Measurements from ENCODE around the gene CNGA3.
A peak's percentile ranks its signal among the peaks of the same experiment; 100 is the strongest.

CNGA3 gene

DNA sequence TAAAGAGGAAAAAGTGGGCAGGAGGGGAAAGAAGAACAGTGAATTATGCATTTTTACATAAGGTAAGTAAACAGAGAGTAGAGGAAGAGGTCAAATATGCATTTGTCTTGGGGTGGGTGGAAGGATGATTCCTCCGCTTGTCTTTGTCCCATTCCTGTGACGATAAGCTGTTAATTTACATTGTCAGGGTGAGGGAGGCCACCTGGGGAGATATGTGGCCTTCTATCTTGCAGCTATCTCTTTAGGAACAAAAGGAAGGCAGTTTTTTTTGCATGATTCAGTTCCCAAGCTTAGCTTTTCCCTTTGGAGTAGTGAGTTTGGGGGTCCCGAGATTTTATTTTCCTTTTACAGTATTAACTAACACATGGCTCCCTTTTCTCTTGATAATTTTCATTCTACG lies 96.2 kb downstream of the CNGA3 start:
- DNase-seq (ENCODE audit: low read depth in 2 of 2) = no peak

DNA sequence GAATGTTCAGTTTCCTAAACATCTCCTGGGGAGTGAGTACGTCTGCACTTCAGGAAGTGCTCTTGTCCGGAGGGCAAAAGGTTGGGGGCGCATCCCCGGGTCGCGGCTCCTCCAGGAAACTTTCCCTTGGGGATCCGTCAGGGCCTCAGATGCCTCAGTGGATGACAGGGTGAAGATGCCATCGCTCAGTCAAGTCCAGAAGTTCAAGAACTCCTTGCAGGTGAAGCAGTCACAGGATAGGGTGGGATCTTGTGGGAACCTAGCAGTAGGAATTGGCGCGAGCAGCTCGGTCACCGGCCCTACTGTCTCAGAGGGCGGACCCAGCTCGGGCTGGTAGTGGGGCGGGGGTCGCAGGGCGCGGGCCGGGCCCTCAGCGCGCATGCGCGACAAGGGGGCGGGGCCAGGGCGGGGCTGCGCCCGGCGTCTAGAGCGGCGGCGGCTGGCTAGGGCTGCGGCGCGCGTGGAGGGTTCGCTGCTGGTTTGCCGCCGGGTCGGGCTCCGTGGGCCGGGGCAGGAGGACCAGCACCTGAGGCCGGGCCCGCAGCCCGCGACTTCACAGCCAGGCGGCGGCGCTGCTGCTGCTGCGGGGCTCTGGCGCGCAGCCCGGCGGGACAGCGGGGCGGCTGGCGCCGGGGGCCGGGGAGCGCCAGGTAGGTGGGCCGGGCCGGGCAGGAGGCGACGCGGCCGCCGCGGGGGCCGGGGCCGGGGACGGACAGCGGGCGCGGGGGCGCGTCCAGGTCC lies 98.3 kb downstream of the CNGA3 start, which contains the start of gene INPP4A:
Gene INPP4A, plus strand, starts transcription at position 423 of the 741 bp plus-strand sequence. CDS start 75,191 bp downstream, outside the sequence.
- DNase-seq (ENCODE audit: low read depth in 2 of 2) = peak; percentile 78 to 82

DNA sequence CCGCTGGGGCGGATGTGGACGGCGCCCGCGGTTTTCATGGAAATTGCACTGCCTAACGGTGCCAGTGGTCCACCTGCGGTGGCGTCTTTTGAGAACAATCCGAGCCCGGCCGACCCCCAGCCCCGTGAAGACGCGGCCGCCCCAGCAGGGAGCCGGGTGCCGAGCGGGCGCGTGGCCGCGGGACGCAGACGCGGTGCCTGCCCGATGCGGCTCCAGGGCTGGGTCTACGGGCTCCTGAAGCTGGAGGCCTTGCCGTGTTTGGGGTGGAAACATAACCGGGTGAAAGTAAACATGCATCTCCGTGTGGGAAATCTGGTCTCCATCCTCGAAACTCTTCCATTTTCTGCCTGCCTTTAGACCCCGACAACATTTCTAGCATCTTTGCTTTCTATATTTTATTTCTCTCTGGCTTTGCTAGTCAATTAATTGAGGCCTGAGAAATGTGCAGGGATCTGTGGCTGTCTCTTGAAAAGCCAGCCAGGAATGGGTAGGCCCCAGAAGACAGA lies 99.0 kb downstream of the CNGA3 start:
- DNase-seq (ENCODE audit: low read depth in 2 of 2) = peak in 1 of 2 donors; percentile 31

DNA sequence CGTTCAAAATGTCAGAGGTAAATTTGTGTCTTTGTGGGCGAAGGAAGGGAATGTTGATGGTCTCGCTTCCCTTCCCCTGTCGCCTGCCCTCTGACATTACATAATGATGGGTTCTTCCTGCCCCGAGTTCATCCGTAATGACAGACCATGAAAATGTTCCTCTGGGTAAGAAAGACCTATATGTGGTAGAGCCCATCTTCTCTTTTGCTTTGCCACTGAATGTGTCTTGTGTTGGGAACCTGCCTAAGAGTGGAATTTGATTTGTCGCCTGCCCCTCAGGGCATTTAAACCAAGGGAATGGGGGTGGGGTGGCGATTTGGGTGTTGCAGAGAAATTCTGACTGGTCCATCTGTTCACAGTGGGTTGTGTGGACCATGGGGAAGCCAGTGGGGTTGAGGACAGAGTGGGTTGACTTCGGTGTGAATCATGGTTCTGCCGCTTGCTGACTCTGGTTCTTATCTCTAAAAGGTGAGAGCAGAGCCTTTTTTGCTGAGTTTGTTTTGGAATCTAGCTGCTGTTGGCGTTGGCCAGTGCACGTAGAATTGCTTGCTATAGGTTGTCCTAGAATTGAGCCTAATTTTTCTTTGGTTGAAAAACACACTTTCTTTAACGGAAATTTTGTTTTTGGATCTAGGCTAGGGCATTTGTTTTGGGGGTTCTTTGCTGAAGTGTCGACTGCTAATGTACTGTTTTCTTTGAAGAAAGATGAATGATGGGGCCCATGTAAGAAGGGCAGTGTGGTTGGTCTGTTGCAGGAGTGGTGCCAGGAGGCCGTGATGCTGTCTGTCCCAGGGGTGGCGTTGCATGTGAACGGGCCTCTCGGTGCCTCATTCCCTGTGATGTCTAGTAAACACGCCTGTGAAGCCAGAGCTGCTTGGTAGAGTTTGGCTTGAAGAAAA lies 99.7 kb downstream of the CNGA3 start:
- no peak for DNase-seq (ENCODE audit: low read depth in 2 of 2)

DNA sequence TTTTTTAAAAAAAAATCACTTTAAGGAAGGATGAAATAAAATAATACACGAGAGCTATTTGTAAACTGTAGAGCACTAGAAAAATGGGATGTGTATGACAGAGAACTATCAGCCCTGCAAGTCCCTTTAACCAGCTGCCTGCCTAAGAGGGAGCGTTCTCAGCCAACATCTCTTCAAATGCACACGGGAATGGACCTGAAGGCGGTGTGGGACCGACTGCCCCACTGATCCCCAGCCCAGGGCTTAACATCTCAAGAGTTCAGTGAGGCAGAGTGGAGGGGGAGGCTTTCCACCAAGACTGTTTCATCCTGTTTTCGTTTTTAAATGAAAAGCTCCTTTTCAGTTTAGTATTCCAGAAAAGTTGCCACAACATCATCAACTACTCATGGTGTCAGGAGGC lies 100.6 kb downstream of the CNGA3 start:
- no peak for DNase-seq (ENCODE audit: low read depth in 2 of 2)
